ENCODE data around the gene RGS7. TPM values are rescaled to one million over a fixed set of nuclear protein-coding genes. Genes with fewer than 3 reads are reported as not detected.
"Not testable (repeated sequence)": the region's sequence is repeated elsewhere in the genome, so short reads cannot be mapped to it uniquely, and the experiment has no call there.

RGS7 gene
- total and polyA plus RNA-seq, 10 of the 15 experiments (the other 5 are each of a cell fraction or from before 2014, with no cell fraction given): not detected

DNA sequence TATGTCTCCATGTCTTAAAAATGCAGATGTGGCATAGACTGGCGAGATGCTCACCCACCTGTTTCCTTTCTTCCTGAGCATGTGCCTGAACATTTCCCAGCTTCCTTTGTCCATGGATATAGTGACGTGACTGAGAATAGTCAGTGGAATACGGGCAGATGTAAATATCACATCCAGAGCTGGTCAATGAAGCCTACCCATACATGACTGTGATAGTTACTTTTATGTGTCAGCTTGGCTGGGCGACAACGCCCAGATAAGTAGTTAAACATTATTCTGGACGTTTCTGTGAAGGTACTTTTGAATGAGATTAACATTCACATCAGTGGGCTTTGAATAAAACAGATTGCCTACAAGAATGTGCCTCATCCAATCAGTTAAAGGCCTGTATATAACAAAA is 135.7 kb downstream of the RGS7 start:
- ChIA-PET CTCF (no interaction called here), SMC1A (ENCODE audit: uncharacterized antibody, unreplicated experiment) (interaction anchor here (1.6 kb wide), 1 partner anchor 16 kb away, joined by 3 read pairs; no protein-coding TSS in a partner anchor)

DNA sequence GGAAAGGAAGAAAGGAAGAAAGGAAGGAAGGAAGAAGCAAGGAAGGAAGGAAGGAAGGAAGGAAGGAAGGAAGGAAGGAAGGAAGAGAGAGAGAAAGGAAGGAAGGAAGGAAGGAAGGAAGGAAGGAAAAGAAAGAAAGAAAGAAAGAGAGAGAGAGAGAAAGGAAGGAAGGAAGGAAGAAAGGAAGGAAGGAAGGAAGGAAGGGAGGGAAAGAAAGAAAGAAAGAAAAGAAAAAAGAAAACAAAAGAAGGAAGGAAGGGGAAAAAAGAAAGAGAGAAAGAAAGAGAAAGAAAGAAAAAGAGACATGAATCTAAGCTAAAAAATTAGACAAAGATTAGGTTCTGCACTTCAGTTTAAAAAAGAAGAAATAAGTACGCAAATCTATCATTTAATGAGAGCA is 136.1 kb downstream of the RGS7 start:
- WGBS (ENCODE audit: insufficient coverage, insufficient replicate concordance, low lambda C conversion rate, missing lambda C conversion rate): 96% methylated on average over 1 of the region's 1 CpG
- H3K79me2 ChIP-seq (ENCODE audit: control insufficient read depth, insufficient read depth, low read length); H4K20me1 ChIP-seq (ENCODE audit: control insufficient read depth, insufficient read depth); H3K27ac ChIP-seq (ENCODE audit: control insufficient read depth, insufficient read depth); FAIRE-seq; DNase-seq (ENCODE audit: low read depth, low spot score); H3K4me2 ChIP-seq (ENCODE audit: control insufficient read depth, insufficient read depth); intact Hi-C loops (cut with micrococcal nuclease; ENCODE audit: unreplicated experiment); H3K4me3 ChIP-seq; H3K36me3 ChIP-seq (ENCODE audit: control insufficient read depth in 2 of 2, insufficient read depth in 2 of 2, low read length in 1 of 2); H3K27me3 ChIP-seq (replicated peaks in 1 of 2; ENCODE audit: control insufficient read depth in 2 of 2, insufficient read depth in 2 of 2, low read length in 1 of 2); H3K4me1 ChIP-seq (ENCODE audit: control insufficient read depth, insufficient read depth, low read length); H2AFZ ChIP-seq (ENCODE audit: control insufficient read depth, low read depth, low read length); H3K9me3 ChIP-seq (replicated peaks; ENCODE audit: control insufficient read depth, insufficient read depth, low read length); POLR2A ChIA-PET; BruUV-seq (replicated peaks); in situ Hi-C loops (cut with MboI); RAD21 ChIA-PET (ENCODE audit: unreplicated experiment); ATAC-seq; H3K9ac ChIP-seq (ENCODE audit: control insufficient read depth, insufficient read depth, low read length): not testable (repeated sequence)
- SMC1A ChIA-PET (ENCODE audit: uncharacterized antibody, unreplicated experiment): interaction anchor here (1.6 kb wide), 1 partner anchor 16 kb away, joined by 3 read pairs; no protein-coding TSS in a partner anchor
- CTCF ChIA-PET: interaction anchor here (0.7 kb wide), 1 partner anchor 675 kb away, joined by 6 read pairs; no protein-coding TSS in a partner anchor

More for the DNA sequence above, 135.7 kb downstream of the RGS7 start:
- Histone ChIP-seq H3K9me3 (replicated peaks; ENCODE audit: control insufficient read depth, insufficient read depth, low read length) (no peaks in the 10 kb centered on the region), H3K27ac (ENCODE audit: control insufficient read depth, insufficient read depth) (no peak overlapping the region), H3K27me3 (replicated peaks in 1 of 2; ENCODE audit: control insufficient read depth in 2 of 2, insufficient read depth in 2 of 2, low read length in 1 of 2) (no peaks in the 10 kb centered on the region), H2AFZ (ENCODE audit: control insufficient read depth, low read depth, low read length) (no peak overlapping the region), H3K9ac (ENCODE audit: control insufficient read depth, insufficient read depth, low read length) (no peak overlapping the region), H3K4me3 (no peak overlapping the region), H3K4me1 (ENCODE audit: control insufficient read depth, insufficient read depth, low read length) (no peaks in the 10 kb centered on the region), H4K20me1 (ENCODE audit: control insufficient read depth, insufficient read depth) (no peaks in the 10 kb centered on the region), H3K36me3 (ENCODE audit: control insufficient read depth in 2 of 2, insufficient read depth in 2 of 2, low read length in 1 of 2) (no peaks in the 10 kb centered on the region), H3K79me2 (ENCODE audit: control insufficient read depth, insufficient read depth, low read length) (no peaks in the 10 kb centered on the region), H3K4me2 (ENCODE audit: control insufficient read depth, insufficient read depth) (no peak overlapping the region)
- ATAC-seq (no peak), FAIRE-seq (no peak), DNase-seq (ENCODE audit: low read depth, low spot score) (no peak)
- in situ Hi-C loops (cut with MboI) (no loop called here), intact Hi-C loops (cut with micrococcal nuclease; ENCODE audit: unreplicated experiment) (no loop called here)
- ChIA-PET RAD21 (ENCODE audit: unreplicated experiment) (no interaction called here), POLR2A (no interaction called here)
- BruUV-seq (replicated peaks): no TSS peak
- 0% methylated on average over 6 of the region's 6 CpGs for WGBS (ENCODE audit: insufficient coverage, insufficient replicate concordance, low lambda C conversion rate, missing lambda C conversion rate)
- TF ChIP-seq NRF1 (conservative IDR thresholded peaks at IDR 0.05; ENCODE audit: low read depth, low read length) (no peak), ZNF217 (IDR thresholded peaks at IDR 0.05) (no peak), FOXK2 (IDR thresholded peaks at IDR 0.05) (no peak), FOS (IDR thresholded peaks at IDR 0.05; ENCODE audit: borderline replicate concordance, extremely low read depth, insufficient read length) (no peak)
- TF ChIP-seq, protein P1, sequence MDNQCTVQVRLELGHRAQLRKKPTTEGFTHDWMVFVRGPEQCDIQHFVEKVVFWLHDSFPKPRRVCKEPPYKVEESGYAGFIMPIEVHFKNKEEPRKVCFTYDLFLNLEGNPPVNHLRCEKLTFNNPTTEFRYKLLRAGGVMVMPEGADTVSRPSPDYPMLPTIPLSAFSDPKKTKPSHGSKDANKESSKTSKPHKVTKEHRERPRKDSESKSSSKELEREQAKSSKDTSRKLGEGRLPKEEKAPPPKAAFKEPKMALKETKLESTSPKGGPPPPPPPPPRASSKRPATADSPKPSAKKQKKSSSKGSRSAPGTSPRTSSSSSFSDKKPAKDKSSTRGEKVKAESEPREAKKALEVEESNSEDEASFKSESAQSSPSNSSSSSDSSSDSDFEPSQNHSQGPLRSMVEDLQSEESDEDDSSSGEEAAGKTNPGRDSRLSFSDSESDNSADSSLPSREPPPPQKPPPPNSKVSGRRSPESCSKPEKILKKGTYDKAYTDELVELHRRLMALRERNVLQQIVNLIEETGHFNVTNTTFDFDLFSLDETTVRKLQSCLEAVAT (IDR thresholded peaks at IDR 0.05): no peak
- TF ChIP-seq, protein P2, sequence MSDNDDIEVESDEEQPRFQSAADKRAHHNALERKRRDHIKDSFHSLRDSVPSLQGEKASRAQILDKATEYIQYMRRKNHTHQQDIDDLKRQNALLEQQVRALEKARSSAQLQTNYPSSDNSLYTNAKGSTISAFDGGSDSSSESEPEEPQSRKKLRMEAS (IDR thresholded peaks at IDR 0.05; ENCODE audit: low read depth, low read length): no peak

All from GM12878 (cell line).